Mucosa of descending colon (tissue), 3 donors: Measurements from ENCODE around the gene PHC3. TPM values are rescaled to one million over a fixed set of nuclear protein-coding genes. Genes with fewer than 3 reads are reported as not detected.

Experiments
- ATAC-seq: fragments of 200-7000 bp; cut with Tn5 transposase; one replicate; pipeline ENCODE4 v1.9.1; 2020; ENCODE audit warnings: mild to moderate bottlenecking, moderate library complexity
- DNase-seq, 3 donors: peaks; one replicate each; pipeline ENCODE4 v3.0.0-alpha.2; 2020
- H3K36me3 ChIP-seq: fragments of 200-600 bp; one replicate; pipeline ENCODE4 v1.8.0; 2021; ENCODE audit warnings: low read depth, mild to moderate bottlenecking
- H3K4me1 ChIP-seq: fragments of 200-600 bp; one replicate; pipeline ENCODE4 v1.8.0; 2021; ENCODE audit warnings: low read depth, mild to moderate bottlenecking
- H3K4me3 ChIP-seq: fragments of 200-600 bp; one replicate; pipeline ENCODE4 v1.8.0; 2021; ENCODE audit warnings: mild to moderate bottlenecking
- H3K9me3 ChIP-seq: fragments of 200-600 bp; one replicate; pipeline ENCODE4 v1.8.0; 2021; ENCODE audit warnings: mild to moderate bottlenecking
- intact Hi-C, 2 donors: fragments of 100-400 bp; cut with DNase I in 1 of 2; cut with micrococcal nuclease in 1 of 2; formaldehyde crosslinking; loops; one replicate each; pipeline versions ENCODE4 v1.11.0 to v1.11.1; 2022; cut with DNase I, micrococcal nuclease
- total RNA-seq, 3 donors: library from RNA; stranded (reverse); fragmentation: NEBNext Ultra II Directional in 2 of 3; extraction: Animal tissue kit (Norgen Biotek cat#: 25700) in 2 of 3; gene quantifications; one replicate each; pipeline versions ENCODE4 v1.2.1 to v1.2.4, GENCODE V29; 2021 to 2023
- TF ChIP-seq, protein P1 (sequence below): fragments of 200-600 bp; IDR thresholded peaks from one replicate; pipeline ENCODE4 v1.8.0; 2022; ENCODE audit warnings: antibody characterized with exemption, mild to moderate bottlenecking
- donor health status: DM: no; HTN: no; CAD: no; lungs with moderate emphysema.
- donor health status: DM: no; HTN: no; CAD: no.
- donor health status: DM: no; HTN: yes; CAD: no.

PHC3 gene
- total RNA-seq, 3 donors from 2014 or later = 54.2 to 96.7 (median 58.0) TPM

GRCh38 chr3:170222647-170223541 lies 41.4 kb upstream of the PHC3 start:
- ATAC-seq = peak; percentile 56
- H3K4me3 ChIP-seq = peak overlapping the region; percentile 74
- H3K9me3 ChIP-seq = no peaks in the 10 kb centered on the region
- peak in 1 of 3 donors; percentile 47 for DNase-seq
- H3K36me3 ChIP-seq = no peaks in the 10 kb centered on the region
- intact Hi-C loops = no loop called here
- TF ChIP-seq, protein P1, sequence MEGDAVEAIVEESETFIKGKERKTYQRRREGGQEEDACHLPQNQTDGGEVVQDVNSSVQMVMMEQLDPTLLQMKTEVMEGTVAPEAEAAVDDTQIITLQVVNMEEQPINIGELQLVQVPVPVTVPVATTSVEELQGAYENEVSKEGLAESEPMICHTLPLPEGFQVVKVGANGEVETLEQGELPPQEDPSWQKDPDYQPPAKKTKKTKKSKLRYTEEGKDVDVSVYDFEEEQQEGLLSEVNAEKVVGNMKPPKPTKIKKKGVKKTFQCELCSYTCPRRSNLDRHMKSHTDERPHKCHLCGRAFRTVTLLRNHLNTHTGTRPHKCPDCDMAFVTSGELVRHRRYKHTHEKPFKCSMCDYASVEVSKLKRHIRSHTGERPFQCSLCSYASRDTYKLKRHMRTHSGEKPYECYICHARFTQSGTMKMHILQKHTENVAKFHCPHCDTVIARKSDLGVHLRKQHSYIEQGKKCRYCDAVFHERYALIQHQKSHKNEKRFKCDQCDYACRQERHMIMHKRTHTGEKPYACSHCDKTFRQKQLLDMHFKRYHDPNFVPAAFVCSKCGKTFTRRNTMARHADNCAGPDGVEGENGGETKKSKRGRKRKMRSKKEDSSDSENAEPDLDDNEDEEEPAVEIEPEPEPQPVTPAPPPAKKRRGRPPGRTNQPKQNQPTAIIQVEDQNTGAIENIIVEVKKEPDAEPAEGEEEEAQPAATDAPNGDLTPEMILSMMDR = no peak
- no peaks in the 10 kb centered on the region for H3K4me1 ChIP-seq

GRCh38 chr3:170221924-170222646 lies 40.6 kb upstream of the PHC3 start, which contains the start of gene PRKCI:
PRKCI (plus strand) TSS chr3:170222424; CDS start chr3:170222670, 246 bp downstream.
- Histone ChIP-seq H3K9me3 (no peaks in the 10 kb centered on the region), H3K4me3 (peak within 1 kb of the TSS; percentile 74), H3K36me3 (no peaks in the 10 kb centered on the region), H3K4me1 (no peaks in the 10 kb centered on the region)
- intact Hi-C loops = no loop called here
- peak; percentile 99 for ATAC-seq
- TF ChIP-seq, protein P1 = no peak
- DNase-seq = peak; percentile 95 to 97 (median 95)

GRCh38 chr3:170220871-170221270 lies 39.3 kb upstream of the PHC3 start:
- H3K4me3 ChIP-seq = no peak overlapping the region
- no peaks in the 10 kb centered on the region for H3K4me1 ChIP-seq
- DNase-seq = no peak
- intact Hi-C loops = no loop called here
- no peaks in the 10 kb centered on the region for H3K9me3 ChIP-seq
- TF ChIP-seq, protein P1 = no peak
- H3K36me3 ChIP-seq = no peaks in the 10 kb centered on the region
- ATAC-seq = no peak

DNA sequence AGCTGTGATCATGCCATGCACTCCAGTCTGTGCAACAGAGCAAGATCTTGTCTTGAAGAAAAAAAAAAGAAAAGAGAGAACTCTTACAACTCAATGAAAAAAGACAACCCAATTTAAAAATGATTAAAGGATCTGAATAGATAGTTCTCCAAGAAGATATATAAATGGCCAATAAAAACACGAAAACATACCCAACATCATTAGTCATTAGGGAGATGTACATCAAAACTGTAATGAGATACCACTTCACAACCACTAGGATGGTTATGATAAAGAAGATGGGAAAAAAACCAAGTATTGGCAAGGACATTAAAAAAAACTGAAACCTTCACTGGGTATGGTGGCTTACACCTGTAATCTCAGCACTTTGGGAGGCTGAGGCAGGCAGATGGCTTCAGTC lies 38.3 kb upstream of the PHC3 start:
- DNase-seq = no peak
- intact Hi-C loops = no loop called here
- no peak for ATAC-seq
- no peaks in the 10 kb centered on the region for H3K36me3 ChIP-seq
- H3K4me3 ChIP-seq = no peak overlapping the region
- TF ChIP-seq, protein P1 = no peak
- no peaks in the 10 kb centered on the region for H3K9me3 ChIP-seq
- H3K4me1 ChIP-seq = no peaks in the 10 kb centered on the region

DNA sequence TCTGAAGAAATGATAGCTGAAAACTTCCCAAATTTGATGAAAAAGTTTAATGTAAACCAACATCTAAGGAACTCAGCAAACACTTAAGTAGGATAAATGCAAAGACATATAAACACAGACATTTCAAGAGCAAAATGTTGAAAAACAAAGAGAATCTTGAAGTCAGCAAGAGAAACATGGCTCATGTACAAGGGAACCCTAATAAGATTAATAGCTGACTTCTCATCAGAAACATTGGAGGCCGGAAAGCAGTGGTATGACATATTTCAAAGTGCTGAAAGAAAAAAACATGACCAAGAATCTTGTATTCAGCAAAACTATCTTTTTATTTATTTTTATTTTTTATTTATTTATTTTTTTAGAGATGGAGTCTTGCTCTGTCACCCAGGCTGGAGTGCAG lies 30.1 kb upstream of the PHC3 start:
- no peaks in the 10 kb centered on the region for H3K9me3 ChIP-seq
- DNase-seq = no peak
- H3K4me1 ChIP-seq = no peaks in the 10 kb centered on the region
- intact Hi-C loops = no loop called here
- H3K36me3 ChIP-seq = no peaks in the 10 kb centered on the region
- TF ChIP-seq, protein P1 = no peak
- no peak overlapping the region for H3K4me3 ChIP-seq
- ATAC-seq = no peak
